Testis (tissue), 2 donors: ENCODE measurements around the gene TUBA3D.
"Not testable (repeated sequence)": the region's sequence is repeated elsewhere in the genome, so short reads cannot be mapped to it uniquely, and the experiment has no call there.

Source experiments
- CTCF ChIP-seq, 3 experiments: fragments of 450-650 bp in 2 of 3; fragments of 200-600 bp in 1 of 3; sonication (generic) in 1 of 3; IDR thresholded peaks; one replicate each; pipeline ENCODE4 v1.5.1; 2016 to 2019; ENCODE audit warnings: antibody characterized with exemption in 3 of 3, mild to moderate bottlenecking in 2 of 3, moderate library complexity in 1 of 3
- POLR2A ChIP-seq: fragments of 450-650 bp; IDR thresholded peaks from one replicate; pipeline ENCODE4 v1.6.1; 2017; ENCODE audit warnings: antibody characterized with exemption, mild to moderate bottlenecking, moderate library complexity

- not testable (repeated sequence) for TF ChIP-seq CTCF (IDR thresholded peaks at IDR 0.05); POLR2A
Observed at GRCh38 chr2:131528981-131529863, 53.3 kb downstream of the TUBA3D start.
